NT2/D1 (cell line): ENCODE data around the gene ECHDC1.

Experiments used
- DNase-seq: peaks from one replicate; pipeline ENCODE4 v3.0.0-alpha.2; 2011; ENCODE audit warnings: low read depth, low spot score
- H3K27me3 ChIP-seq: 2 replicates; pipeline ENCODE4 v1.6.0; 2011; ENCODE audit warnings: mild to moderate bottlenecking; ENCODE audit not compliant: insufficient read length, insufficient read depth
- H3K36me3 ChIP-seq: 2 replicates; pipeline ENCODE4 v1.6.1; 2011; ENCODE audit warnings: mild to moderate bottlenecking, low read length, mixed read lengths; ENCODE audit not compliant: insufficient read depth, insufficient read length
- H3K4me1 ChIP-seq: 2 replicates; pipeline ENCODE4 v1.5.1; 2011; ENCODE audit not compliant: insufficient read depth, insufficient read length
- H3K4me3 ChIP-seq: 2 replicates; pipeline ENCODE4 v1.5.1; 2011; ENCODE audit warnings: low read depth; ENCODE audit not compliant: insufficient read length
- H3K9ac ChIP-seq: 2 replicates; pipeline ENCODE4 v1.6.0; 2011; ENCODE audit warnings: low read depth; ENCODE audit not compliant: insufficient read length
- H3K9me3 ChIP-seq: 2 replicates; pipeline ENCODE4 v1.5.1; 2011; ENCODE audit warnings: mild to moderate bottlenecking, low read length; ENCODE audit not compliant: insufficient read depth
- SUZ12 ChIP-seq: IDR thresholded peaks from 2 replicates; pipeline ENCODE4 v1.6.1; 2011; ENCODE audit not compliant: insufficient read length, insufficient read depth; ENCODE audit errors: extremely low read depth
- YY1 ChIP-seq: IDR thresholded peaks from 2 replicates; pipeline ENCODE4 v1.6.1; 2011; ENCODE audit not compliant: insufficient read length, insufficient read depth
- ZNF274 ChIP-seq: IDR thresholded peaks from 2 replicates; pipeline ENCODE4 v1.6.1; 2011; ENCODE audit warnings: mild to moderate bottlenecking, low read depth, low read length

The ECHDC1 gene

GRCh38 chr6:127303917-127304316 is 39.5 kb downstream of the ECHDC1 start:
- TF ChIP-seq YY1, result no peak
- TF ChIP-seq ZNF274, result no peak
- TF ChIP-seq SUZ12, result no peak
- DNase-seq, result no peak

GRCh38 chr6:127302728-127303660 is 40.4 kb downstream of the ECHDC1 start:
- Histone ChIP-seq H3K27me3 (no peaks in the 10 kb centered on the region), H3K36me3 (peaks cover 18% of the 10 kb centered on the region), H3K9ac (no peak overlapping the region), H3K4me3 (no peak overlapping the region), H3K9me3 (peaks cover 10% of the 10 kb centered on the region; the same call in 1 of the 2 replicates), H3K4me1 (no peaks in the 10 kb centered on the region)
- TF ChIP-seq SUZ12, result no peak
- no peak for TF ChIP-seq ZNF274
- TF ChIP-seq YY1, result no peak
- no peak for DNase-seq

More at GRCh38 chr6:127303917-127304316, 39.5 kb downstream of the ECHDC1 start:
- no peaks in the 10 kb centered on the region for H3K4me1 ChIP-seq
- H3K9me3 ChIP-seq, result 0 out of 2 replicates have a peak, but pooled peaks cover under 1% of the 10 kb centered on the region
- H3K27me3 ChIP-seq, result no peaks in the 10 kb centered on the region
- peaks cover 16% of the 10 kb centered on the region for H3K36me3 ChIP-seq
- H3K9ac ChIP-seq, result no peak overlapping the region
- H3K4me3 ChIP-seq, result no peak overlapping the region

GRCh38 chr6:127301199-127301700 is 42.2 kb downstream of the ECHDC1 start:
- H3K9ac ChIP-seq, result no peak overlapping the region
- TF ChIP-seq YY1 (no peak), SUZ12 (no peak), ZNF274 (no peak)
- H3K4me3 ChIP-seq, result no peak overlapping the region
- H3K36me3 ChIP-seq, result peaks cover 16% of the 10 kb centered on the region
- DNase-seq, result no peak
- peaks cover 10% of the 10 kb centered on the region; the same call in 1 of the 2 replicates for H3K9me3 ChIP-seq
- H3K27me3 ChIP-seq, result no peaks in the 10 kb centered on the region
- no peaks in the 10 kb centered on the region for H3K4me1 ChIP-seq

GRCh38 chr6:127300411-127300810 is 43.0 kb downstream of the ECHDC1 start:
- no peaks in the 10 kb centered on the region for H3K27me3 ChIP-seq
- H3K9me3 ChIP-seq, result peaks cover 10% of the 10 kb centered on the region; the same call in 1 of the 2 replicates
- TF ChIP-seq ZNF274, result no peak
- no peak for TF ChIP-seq SUZ12
- TF ChIP-seq YY1, result no peak
- no peak overlapping the region for H3K4me3 ChIP-seq
- H3K36me3 ChIP-seq, result peaks cover 15% of the 10 kb centered on the region
- no peak overlapping the region for H3K9ac ChIP-seq
- no peak for DNase-seq
- H3K4me1 ChIP-seq, result no peaks in the 10 kb centered on the region

GRCh38 chr6:127299522-127300240 is 43.7 kb downstream of the ECHDC1 start:
- peaks cover 16% of the 10 kb centered on the region for H3K36me3 ChIP-seq
- H3K4me3 ChIP-seq, result no peak overlapping the region
- no peaks in the 10 kb centered on the region for H3K4me1 ChIP-seq
- no peak for DNase-seq
- TF ChIP-seq YY1, result no peak
- no peak for TF ChIP-seq ZNF274
- TF ChIP-seq SUZ12, result no peak
- H3K27me3 ChIP-seq, result no peaks in the 10 kb centered on the region
- peaks cover 10% of the 10 kb centered on the region; the same call in 1 of the 2 replicates for H3K9me3 ChIP-seq
- H3K9ac ChIP-seq, result no peak overlapping the region

GRCh38 chr6:127298475-127298874 is 44.9 kb downstream of the ECHDC1 start:
- DNase-seq, result no peak
- no peaks in the 10 kb centered on the region for H3K4me1 ChIP-seq

More at GRCh38 chr6:127298475-127298874, 44.9 kb downstream of the ECHDC1 start:
- no peak for TF ChIP-seq YY1
- TF ChIP-seq ZNF274, result no peak
- no peak for TF ChIP-seq SUZ12
- Histone ChIP-seq H3K9ac (no peak overlapping the region), H3K9me3 (peaks cover 10% of the 10 kb centered on the region; the same call in 1 of the 2 replicates), H3K27me3 (no peaks in the 10 kb centered on the region), H3K36me3 (peaks cover 16% of the 10 kb centered on the region), H3K4me3 (no peak overlapping the region)
